ENCODE data around the gene AACS. TPM values are rescaled to one million over a fixed set of nuclear protein-coding genes. Genes with fewer than 3 reads are reported as not detected.

AACS gene
- total RNA-seq, 4 donors from 2014 or later, result 38.0 to 53.3 (median 44.3) TPM

DNA sequence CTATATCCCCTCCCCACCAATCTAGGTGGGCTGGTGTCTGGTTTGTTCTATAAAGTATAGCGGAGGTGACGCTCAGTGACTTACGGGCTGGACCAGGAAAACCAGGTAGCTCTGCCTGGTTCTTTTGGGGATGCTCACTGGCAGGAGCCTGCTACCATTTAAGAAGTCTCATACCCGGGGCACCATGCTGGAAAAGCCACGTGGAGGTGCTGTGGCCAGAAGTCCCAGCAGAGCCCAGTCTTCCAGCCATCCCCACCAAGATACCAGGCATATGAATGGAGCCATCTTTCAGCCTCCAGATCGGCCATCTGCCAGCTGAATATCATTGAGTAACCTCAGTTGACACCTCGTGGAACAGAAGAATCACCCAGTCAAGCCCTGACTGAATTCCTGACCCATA lies 87.2 kb downstream of the AACS start:
- no peak overlapping the region for H3K27ac ChIP-seq
- TF ChIP-seq POLR2A (IDR thresholded peaks at IDR 0.05), result no peak
- TF ChIP-seq, protein P1, sequence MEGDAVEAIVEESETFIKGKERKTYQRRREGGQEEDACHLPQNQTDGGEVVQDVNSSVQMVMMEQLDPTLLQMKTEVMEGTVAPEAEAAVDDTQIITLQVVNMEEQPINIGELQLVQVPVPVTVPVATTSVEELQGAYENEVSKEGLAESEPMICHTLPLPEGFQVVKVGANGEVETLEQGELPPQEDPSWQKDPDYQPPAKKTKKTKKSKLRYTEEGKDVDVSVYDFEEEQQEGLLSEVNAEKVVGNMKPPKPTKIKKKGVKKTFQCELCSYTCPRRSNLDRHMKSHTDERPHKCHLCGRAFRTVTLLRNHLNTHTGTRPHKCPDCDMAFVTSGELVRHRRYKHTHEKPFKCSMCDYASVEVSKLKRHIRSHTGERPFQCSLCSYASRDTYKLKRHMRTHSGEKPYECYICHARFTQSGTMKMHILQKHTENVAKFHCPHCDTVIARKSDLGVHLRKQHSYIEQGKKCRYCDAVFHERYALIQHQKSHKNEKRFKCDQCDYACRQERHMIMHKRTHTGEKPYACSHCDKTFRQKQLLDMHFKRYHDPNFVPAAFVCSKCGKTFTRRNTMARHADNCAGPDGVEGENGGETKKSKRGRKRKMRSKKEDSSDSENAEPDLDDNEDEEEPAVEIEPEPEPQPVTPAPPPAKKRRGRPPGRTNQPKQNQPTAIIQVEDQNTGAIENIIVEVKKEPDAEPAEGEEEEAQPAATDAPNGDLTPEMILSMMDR (IDR thresholded peaks at IDR 0.05), result no peak
- WGBS, 2 donors, result 73 to 76% methylated on average over 4 to 7 of the region's 7 CpGs
- H3K27me3 ChIP-seq, result no peaks in the 10 kb centered on the region
- no peak for DNase-seq
- H3K36me3 ChIP-seq, result no peaks in the 10 kb centered on the region
- no peak overlapping the region for H3K4me3 ChIP-seq
- H3K4me1 ChIP-seq, result peaks cover 0 to 7% (median 3%) of the 10 kb centered on the region in 3 donors
- intact Hi-C loops (cut with DNase I), result no loop called here
- no peaks in the 10 kb centered on the region for H3K9me3 ChIP-seq

DNA sequence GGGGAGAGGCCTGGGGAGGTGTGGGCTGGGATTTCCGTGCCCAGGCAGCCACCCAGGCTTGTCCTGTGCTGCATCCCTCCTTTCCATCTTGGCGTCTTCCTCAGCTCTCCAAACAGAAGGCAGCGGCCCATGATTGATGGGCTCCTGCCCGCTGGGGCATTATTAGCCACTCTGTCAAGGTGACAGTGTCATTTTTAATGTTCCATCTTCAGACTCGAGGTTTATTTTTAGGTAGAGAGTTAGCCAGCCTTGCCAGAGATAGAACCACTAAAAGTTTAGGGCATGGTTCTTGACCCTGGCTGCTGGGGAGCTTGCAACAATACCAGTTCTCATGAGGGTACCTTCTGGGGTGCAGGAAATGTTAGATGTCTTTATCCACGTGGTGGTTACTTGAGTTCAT lies 90.1 kb downstream of the AACS start:
- no peaks in the 10 kb centered on the region for H3K4me1 ChIP-seq

DNA sequence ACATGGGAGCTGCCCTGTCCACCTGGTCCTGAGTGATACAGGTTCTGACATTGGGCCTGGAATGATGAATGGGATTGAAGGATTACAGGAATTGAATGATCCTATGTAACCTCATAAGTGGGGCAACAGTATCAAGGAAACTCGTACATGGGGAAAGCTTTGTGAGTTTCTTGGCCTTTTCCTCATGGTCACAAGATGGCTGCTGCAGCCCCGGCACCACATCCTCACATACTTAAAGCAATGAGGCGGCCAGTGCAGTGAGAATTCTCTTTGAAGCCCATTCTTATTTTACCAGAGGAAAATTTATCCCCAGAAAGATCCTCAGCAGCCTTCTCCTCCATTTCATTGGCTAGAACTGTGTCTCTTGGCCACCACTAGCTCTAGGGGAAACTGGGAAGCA lies 91.9 kb downstream of the AACS start:
- H3K4me1 ChIP-seq, result no peaks in the 10 kb centered on the region
- H3K4me3 ChIP-seq, result no peak overlapping the region
- WGBS, 2 donors, result 84 to 96% methylated on average over 3 of the region's 3 CpGs
- H3K27me3 ChIP-seq, result no peaks in the 10 kb centered on the region
- intact Hi-C loops (cut with DNase I), result no loop called here
- no peak overlapping the region for H3K27ac ChIP-seq
- TF ChIP-seq, protein P1 (IDR thresholded peaks at IDR 0.05), result no peak
- no peak for TF ChIP-seq POLR2A (IDR thresholded peaks at IDR 0.05)
- no peaks in the 10 kb centered on the region for H3K36me3 ChIP-seq
- no peaks in the 10 kb centered on the region for H3K9me3 ChIP-seq
- no peak for DNase-seq

More for the DNA sequence above, 90.1 kb downstream of the AACS start:
- TF ChIP-seq, protein P1 (IDR thresholded peaks at IDR 0.05), result no peak
- no peak for TF ChIP-seq POLR2A (IDR thresholded peaks at IDR 0.05)
- no peak for DNase-seq
- Histone ChIP-seq H3K27ac (no peak overlapping the region), H3K9me3 (no peaks in the 10 kb centered on the region), H3K4me3 (no peak overlapping the region), H3K36me3 (no peaks in the 10 kb centered on the region), H3K27me3 (no peaks in the 10 kb centered on the region)
- 23 to 32% methylated on average over 2 to 4 of the region's 6 CpGs for WGBS, 2 donors
- intact Hi-C loops (cut with DNase I), result no loop called here

DNA sequence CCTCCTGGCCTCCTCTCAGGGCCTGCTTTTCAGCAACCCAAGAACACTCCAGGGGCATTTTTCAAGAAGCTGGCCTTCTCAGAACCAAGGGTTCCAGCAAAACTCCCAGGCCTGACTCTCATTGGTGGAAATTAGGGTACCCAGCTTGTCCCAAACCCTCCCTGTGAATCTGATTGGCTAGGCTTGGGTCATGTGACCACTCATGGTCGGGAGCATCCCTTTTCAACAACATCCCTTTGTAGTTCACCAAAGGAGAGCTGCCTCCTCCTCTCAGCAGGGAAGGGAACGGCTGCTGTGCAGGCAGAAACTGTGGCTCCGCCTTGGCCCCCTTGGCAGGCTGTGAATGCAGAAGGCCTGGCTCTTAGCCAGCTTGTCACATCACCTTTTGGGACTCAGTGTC lies 94.5 kb downstream of the AACS start:
- WGBS, 2 donors, result 0% methylated on average over 1 of the region's 3 CpGs
- no peaks in the 10 kb centered on the region for H3K27me3 ChIP-seq
- no peak for TF ChIP-seq POLR2A (IDR thresholded peaks at IDR 0.05)
- TF ChIP-seq, protein P1 (IDR thresholded peaks at IDR 0.05), result no peak
- intact Hi-C loops (cut with DNase I), result no loop called here
- DNase-seq, result no peak
- H3K9me3 ChIP-seq, result no peaks in the 10 kb centered on the region
- H3K27ac ChIP-seq, result no peak overlapping the region
- H3K4me1 ChIP-seq, result no peaks in the 10 kb centered on the region
- H3K36me3 ChIP-seq, result no peaks in the 10 kb centered on the region
- H3K4me3 ChIP-seq, result no peak overlapping the region

DNA sequence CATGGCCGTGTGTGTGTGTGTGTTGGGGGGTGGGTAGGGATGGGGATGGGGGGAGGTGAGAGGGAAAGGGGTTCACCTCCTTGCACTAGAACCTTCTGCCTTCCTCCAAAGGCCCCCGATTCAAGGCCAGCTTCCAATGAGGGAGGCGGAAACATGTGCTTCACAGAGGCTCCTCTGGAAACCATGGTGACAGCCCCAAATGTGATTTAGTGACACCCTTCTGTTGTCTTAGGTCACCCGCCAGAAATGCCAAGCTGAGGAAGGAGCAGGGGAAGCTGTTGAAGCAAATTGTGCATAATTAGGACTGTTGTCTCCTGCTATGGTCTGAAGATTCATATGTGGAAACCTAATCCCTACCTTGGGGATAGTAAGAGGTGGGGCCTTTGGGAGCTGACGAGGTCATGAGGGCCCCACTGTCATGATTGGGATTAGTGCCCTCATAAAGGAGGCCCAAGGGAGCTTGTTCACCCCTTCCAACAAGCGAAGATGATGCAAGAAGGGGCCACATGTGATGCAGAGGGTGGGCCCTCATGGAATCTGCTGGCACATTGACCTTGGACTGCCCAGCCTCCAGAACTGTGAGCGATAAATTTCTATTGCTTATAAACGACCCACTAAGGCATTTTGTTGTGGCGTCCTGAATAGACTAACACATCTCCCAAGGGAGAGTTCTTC lies 95.2 kb downstream of the AACS start:
- 74 to 85% methylated on average over 6 to 7 of the region's 9 CpGs for WGBS, 2 donors
- no peak for DNase-seq
- Histone ChIP-seq H3K27me3 (no peaks in the 10 kb centered on the region), H3K9me3 (no peaks in the 10 kb centered on the region), H3K27ac (no peak overlapping the region), H3K4me1 (no peaks in the 10 kb centered on the region), H3K36me3 (no peaks in the 10 kb centered on the region), H3K4me3 (no peak overlapping the region)
- intact Hi-C loops (cut with DNase I), result no loop called here
- TF ChIP-seq, protein P1 (IDR thresholded peaks at IDR 0.05), result no peak
- TF ChIP-seq POLR2A (IDR thresholded peaks at IDR 0.05), result no peak

All from esophagus squamous epithelium (tissue), 5 donors.